Glomerular visceral epithelial cell (primary cell): Measurements from ENCODE around the gene FOSL1.
A peak's percentile ranks its signal among the peaks of the same experiment; 100 is the strongest.

Source experiments
- DNase-seq: peaks from one replicate; pipeline ENCODE4 v3.0.0-alpha.2; 2016; ENCODE audit errors: extremely low spot score

The FOSL1 gene

GRCh38 chr11:65896034-65896999, 3.9 kb downstream of the FOSL1 start:
- no peak for DNase-seq

- DNase-seq, result no peak
Observed at GRCh38 chr11:65895482-65895981, 4.7 kb downstream of the FOSL1 start.

GRCh38 chr11:65894034-65894591, 6.1 kb downstream of the FOSL1 start:
- DNase-seq, result no peak

GRCh38 chr11:65892661-65893317, 7.4 kb downstream of the FOSL1 start:
- DNase-seq, result no peak

GRCh38 chr11:65892137-65892540, 8.0 kb downstream of the FOSL1 start:
- peak; percentile 33 for DNase-seq

GRCh38 chr11:65891219-65892136, 8.7 kb downstream of the FOSL1 start:
- DNase-seq, result peak; percentile 52

GRCh38 chr11:65890324-65891218, 9.6 kb downstream of the FOSL1 start, which contains the start of gene CCDC85B:
CCDC85B (plus strand) TSS chr11:65890673; CDS start chr11:65890784, 111 bp downstream.
- peak; percentile 97 for DNase-seq

GRCh38 chr11:65888163-65888814, 11.9 kb downstream of the FOSL1 start, which contains the start of gene FIBP:
FIBP (minus strand) TSS chr11:65888471; CDS start chr11:65888418, 53 bp downstream.
- DNase-seq, result peak; percentile 97

GRCh38 chr11:65887723-65888162, 12.4 kb downstream of the FOSL1 start:
- DNase-seq, result no peak

GRCh38 chr11:65886826-65887722, 13.1 kb downstream of the FOSL1 start:
- DNase-seq, result no peak

GRCh38 chr11:65885808-65886536, 14.2 kb downstream of the FOSL1 start:
- no peak for DNase-seq

GRCh38 chr11:65885231-65885630, 15.0 kb downstream of the FOSL1 start:
- DNase-seq, result no peak

- DNase-seq, result peak; percentile 82
Observed at GRCh38 chr11:65884716-65885092, 15.5 kb downstream of the FOSL1 start.

- no peak for DNase-seq
Observed at GRCh38 chr11:65883786-65884715, 16.1 kb downstream of the FOSL1 start.

- no peak for DNase-seq
Observed at GRCh38 chr11:65883058-65883761, 17.0 kb downstream of the FOSL1 start.
